A673 (cell line): ENCODE results near the gene PPP4C. TPM values are rescaled to one million over a fixed set of nuclear protein-coding genes. Genes with fewer than 3 reads are reported as not detected.

Source experiments
- Bru-seq: library from RNA; stranded (reverse); fragments of 400-500 nt; gene quantifications from one replicate; lab custom pipeline; 2021; lab: Mats Ljungman, UMichigan
- BruChase-seq, 2 experiments: library from RNA; stranded (reverse); fragments of 400-500 nt; gene quantifications; one replicate each; lab custom pipeline; 2021; lab: Mats Ljungman, UMichigan
- BruUV-seq: library from RNA; stranded (reverse); fragments of 400-500 nt; replicated peaks from 2 replicates; lab custom pipeline; 2021; lab: Mats Ljungman, UMichigan
- CTCF ChIA-PET: fragments of 300-600 bp; sonication (Branson Sonifier 250); formaldehyde crosslinking; loops from one replicate; lab custom pipeline; 2022; ENCODE audit warnings: antibody characterized with exemption; lab: Charles Lee
- POLR2A ChIA-PET: fragments of 300-600 bp; sonication (Branson Sonifier 250); formaldehyde crosslinking; loops from one replicate; lab custom pipeline; 2022; ENCODE audit warnings: antibody characterized with exemption; ENCODE audit not compliant: low non-redundant PET; lab: Charles Lee
- DNase-seq: peaks from one replicate; pipeline ENCODE4 v3.0.0-alpha.2; 2015; ENCODE audit warnings: low spot score
- H3K27ac ChIP-seq: fragments of 200-600 bp; sonication (generic); 2 replicates; pipeline ENCODE4 v1.5.1; 2016; ENCODE audit warnings: mixed run types, low read depth, mild to moderate bottlenecking, mixed read lengths, antibody characterized with exemption, low read length; ENCODE audit not compliant: poor library complexity, severe bottlenecking
- H3K27me3 ChIP-seq: fragments of 200-600 bp; sonication (generic); replicated peaks from 2 replicates; pipeline ENCODE4 v1.6.1; 2017; ENCODE audit warnings: mixed run types, low read depth, mild to moderate bottlenecking, mixed read lengths, antibody characterized with exemption, low read length; ENCODE audit not compliant: insufficient read depth, poor library complexity
- H3K36me3 ChIP-seq: fragments of 200-600 bp; sonication (generic); 2 replicates; pipeline ENCODE4 v1.6.1; 2016; ENCODE audit warnings: mixed run types, mild to moderate bottlenecking, mixed read lengths, antibody characterized with exemption, low read length; ENCODE audit not compliant: insufficient read depth, poor library complexity, severe bottlenecking
- H3K4me1 ChIP-seq: fragments of 200-600 bp; sonication (generic); 2 replicates; pipeline ENCODE4 v1.6.1; 2017; ENCODE audit warnings: mixed run types, mild to moderate bottlenecking, mixed read lengths, antibody characterized with exemption, low read length; ENCODE audit not compliant: insufficient read depth, poor library complexity, severe bottlenecking
- H3K4me3 ChIP-seq: fragments of 200-600 bp; sonication (generic); 2 replicates; pipeline ENCODE4 v1.5.1; 2016; ENCODE audit warnings: low read depth, mixed run types, mild to moderate bottlenecking, mixed read lengths, low read length; ENCODE audit not compliant: poor library complexity, severe bottlenecking
- H3K9me3 ChIP-seq: fragments of 200-600 bp; sonication (generic); 2 replicates; pipeline ENCODE4 v1.6.1; 2016; ENCODE audit warnings: mixed run types, low read depth, mild to moderate bottlenecking, mixed read lengths, antibody characterized with exemption, low read length; ENCODE audit not compliant: poor library complexity, severe bottlenecking
- EZH2 ChIP-seq: fragments of 200-600 bp; sonication (generic); IDR thresholded peaks from 2 replicates; pipeline ENCODE4 v1.6.1; 2017; ENCODE audit warnings: borderline replicate concordance, low read depth, mild to moderate bottlenecking, mixed read lengths, antibody characterized with exemption, low read length; ENCODE audit not compliant: poor library complexity, severe bottlenecking
- intact Hi-C: fragments of 100-400 bp; cut with micrococcal nuclease; formaldehyde crosslinking; loops from one replicate; pipeline ENCODE4 v1.10.0; 2022; ENCODE audit not compliant: unreplicated experiment
- long read RNA-seq: library from polyadenylated mRNA; stranded (forward); transcript quantifications from one replicate; pipeline ENCODE4 v2.0.0, GENCODE V29; 2022
- total RNA-seq: library from RNA; stranded (reverse); gene quantifications from 2 replicates; pipeline ENCODE4 v1.2.3, GENCODE V29; 2021
- TF ChIP-seq, protein P1 (sequence below): fragments of 300-800, 200-600 bp; sonication (generic); conservative IDR thresholded peaks from 2 replicates; pipeline ENCODE4 v1.5.1; 2017; ENCODE audit warnings: low read depth, mild to moderate bottlenecking, antibody characterized with exemption, low read length, moderate library complexity, mixed read lengths

The PPP4C gene
- total RNA-seq (122 and 127 TPM in 2 replicates), Bru-seq, nascent RNA (percentile 70 among the genes with signal in this experiment), BruChase-seq, experiment 1, labeled RNA remaining after a 2-hour chase (percentile 83 among the genes with signal in this experiment), BruChase-seq, experiment 2, labeled RNA remaining after a 6-hour chase (percentile 85 among the genes with signal in this experiment)
- long read RNA-seq, transcript PPP4C-204 (8 exons, 941 nt): minor isoform, 14 of 607 reads
- long read RNA-seq, transcript PPP4C-201 (9 exons, 1,407 nt): major isoform, 347 of 607 reads
- long read RNA-seq, transcript PPP4C-202 (8 exons, 1,333 nt): minor isoform, 6 of 607 reads
- long read RNA-seq, transcript PPP4C-214 (8 exons, 1,301 nt): minor isoform, 46 of 607 reads
- long read RNA-seq, partial matches to known transcripts: 29 of 607 reads
- long read RNA-seq, other reads (novel, unspliced or antisense): 161 of 607 reads

- BruUV-seq: TSS peak; percentile 98
- Histone ChIP-seq H3K4me1 (peaks cover 13% of the 10 kb centered on the region), H3K36me3 (peaks cover 51% of the 10 kb centered on the region), H3K4me3 (peak within 1 kb of the TSS; percentile 83), H3K27me3 (no peaks in the 10 kb centered on the region), H3K27ac (peak within 1 kb of the TSS; percentile 84), H3K9me3 (no peaks in the 10 kb centered on the region)
- intact Hi-C loops: no loop called here
- ChIA-PET CTCF (interaction anchor here (0.7 kb wide), 1 partner anchor 14 kb away, joined by 3 read pairs; no protein-coding TSS in a partner anchor), POLR2A (no interaction called here)
- DNase-seq: peak; percentile 94
- TF ChIP-seq EZH2: no peak
- TF ChIP-seq, protein P1, sequence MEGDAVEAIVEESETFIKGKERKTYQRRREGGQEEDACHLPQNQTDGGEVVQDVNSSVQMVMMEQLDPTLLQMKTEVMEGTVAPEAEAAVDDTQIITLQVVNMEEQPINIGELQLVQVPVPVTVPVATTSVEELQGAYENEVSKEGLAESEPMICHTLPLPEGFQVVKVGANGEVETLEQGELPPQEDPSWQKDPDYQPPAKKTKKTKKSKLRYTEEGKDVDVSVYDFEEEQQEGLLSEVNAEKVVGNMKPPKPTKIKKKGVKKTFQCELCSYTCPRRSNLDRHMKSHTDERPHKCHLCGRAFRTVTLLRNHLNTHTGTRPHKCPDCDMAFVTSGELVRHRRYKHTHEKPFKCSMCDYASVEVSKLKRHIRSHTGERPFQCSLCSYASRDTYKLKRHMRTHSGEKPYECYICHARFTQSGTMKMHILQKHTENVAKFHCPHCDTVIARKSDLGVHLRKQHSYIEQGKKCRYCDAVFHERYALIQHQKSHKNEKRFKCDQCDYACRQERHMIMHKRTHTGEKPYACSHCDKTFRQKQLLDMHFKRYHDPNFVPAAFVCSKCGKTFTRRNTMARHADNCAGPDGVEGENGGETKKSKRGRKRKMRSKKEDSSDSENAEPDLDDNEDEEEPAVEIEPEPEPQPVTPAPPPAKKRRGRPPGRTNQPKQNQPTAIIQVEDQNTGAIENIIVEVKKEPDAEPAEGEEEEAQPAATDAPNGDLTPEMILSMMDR: no peak
These were observed at the start of gene PPP4C for GRCh38 chr16:30075503-30076275. PPP4C (plus strand) TSS chr16:30075994; CDS start chr16:30076378, 384 bp downstream.

DNA sequence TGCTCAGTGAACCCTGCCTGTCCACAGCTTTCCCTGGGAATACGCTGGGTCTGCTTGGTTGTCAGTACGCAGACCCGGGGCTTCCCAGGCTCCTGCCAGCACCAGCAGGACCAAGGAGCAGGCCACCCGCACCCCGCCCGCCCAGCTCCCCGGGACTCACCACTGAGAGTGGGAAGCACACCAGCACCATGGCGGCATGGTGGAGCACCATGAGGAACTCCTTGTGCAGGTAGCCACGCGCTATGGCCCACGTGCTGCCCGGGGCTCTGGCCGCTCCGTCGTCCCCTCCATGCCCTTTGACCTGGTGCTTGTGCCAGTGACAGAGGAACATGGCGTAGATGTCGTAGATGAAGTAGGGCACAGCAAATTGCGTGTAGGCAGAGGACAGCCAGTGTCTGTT lies 49.3 kb upstream of the PPP4C start:
- H3K36me3 ChIP-seq: no peaks in the 10 kb centered on the region
- no peak overlapping the region for H3K27ac ChIP-seq
- H3K4me3 ChIP-seq: no peak overlapping the region
- intact Hi-C loops: no loop called here
- no peaks in the 10 kb centered on the region for H3K27me3 ChIP-seq
- no peaks in the 10 kb centered on the region for H3K9me3 ChIP-seq
- no peak for DNase-seq
- no peaks in the 10 kb centered on the region for H3K4me1 ChIP-seq
- ChIA-PET POLR2A (no interaction called here), CTCF (no interaction called here)
- no peak for TF ChIP-seq EZH2
- TF ChIP-seq, protein P1: no peak
- BruUV-seq: no TSS peak

- Histone ChIP-seq H3K9me3 (no peaks in the 10 kb centered on the region), H3K4me1 (no peaks in the 10 kb centered on the region), H3K36me3 (no peaks in the 10 kb centered on the region), H3K4me3 (no peak overlapping the region), H3K27me3 (no peaks in the 10 kb centered on the region), H3K27ac (no peak overlapping the region)
- no TSS peak for BruUV-seq
- intact Hi-C loops: no loop called here
- no peak for TF ChIP-seq EZH2
- TF ChIP-seq, protein P1: no peak
- DNase-seq: no peak
- CTCF ChIA-PET: no interaction called here
- POLR2A ChIA-PET: interaction anchor here (0.6 kb wide), 1 partner anchor 326 kb away, joined by 3 read pairs; no protein-coding TSS in a partner anchor
These were observed 48.0 kb upstream of the PPP4C start for GRCh38 chr16:30027588-30028437.
